T-helper 17 cell (primary cell): ENCODE data around the gene NPIPB2. TPM values are rescaled to one million over a fixed set of nuclear protein-coding genes. Genes with fewer than 3 reads are reported as not detected.
A peak's percentile ranks its signal among the peaks of the same experiment; 100 is the strongest.
"Not testable (repeated sequence)": the region's sequence is repeated elsewhere in the genome, so short reads cannot be mapped to it uniquely, and the experiment has no call there.

Source experiments
- ATAC-seq: fragments of 150-1000 bp; cut with Tn5 transposase; 2 replicates; pipeline ENCODE4 v1.10.0; 2021; ENCODE audit warnings: mild to moderate bottlenecking, moderate library complexity
- DNase-seq, 3 donors: peaks; one replicate each; pipeline versions ENCODE4 v3.0.0 to v3.0.0-alpha.2; 2020 to 2021
- H3K9me3 ChIP-seq: one replicate; pipeline ENCODE4 v1.7.0; 2013; ENCODE audit warnings: low read length, mild to moderate bottlenecking; ENCODE audit not compliant: control insufficient read depth, poor library complexity, severe bottlenecking
- H3K27ac Mint-ChIP-seq: one replicate; pipeline ENCODE4 v1.8.0; 2022; ENCODE audit warnings: mild to moderate bottlenecking, moderate library complexity, mixed read lengths
- H3K27me3 Mint-ChIP-seq: one replicate; pipeline ENCODE4 v1.8.0; 2022; ENCODE audit warnings: mixed read lengths
- H3K36me3 Mint-ChIP-seq: one replicate; pipeline ENCODE4 v1.8.0; 2022; ENCODE audit warnings: low read depth, mixed read lengths
- H3K4me1 Mint-ChIP-seq: one replicate; pipeline ENCODE4 v1.8.0; 2022; ENCODE audit warnings: mild to moderate bottlenecking, mixed read lengths
- H3K4me3 Mint-ChIP-seq: one replicate; pipeline ENCODE4 v1.8.0; 2022; ENCODE audit warnings: mild to moderate bottlenecking, moderate library complexity, mixed read lengths
- total RNA-seq, 4 donors: library from RNA in 2 of 4; stranded (reverse) in 2 of 4; gene quantifications; one replicate each; pipeline ENCODE4 v1.2.3 and lab custom pipeline; 2022 to 2026

NPIPB2 gene
- total RNA-seq (10 to 100 TPM; 13.6 to 19.1 TPM), total RNA-seq (lab: John Stamatoyannopoulos, UW) (0.83 to 3.6 reads per million in 2 donors)

GRCh38 chr16:11941945-11942344 lies at the start of gene NPIPB2:
NPIPB2 (minus strand) TSS chr16:11942045; CDS start chr16:11942045, 0 bp downstream.
- H3K27me3 Mint-ChIP-seq, H3K4me3 Mint-ChIP-seq, H3K36me3 Mint-ChIP-seq, H3K27ac Mint-ChIP-seq, DNase-seq, H3K4me1 Mint-ChIP-seq, H3K9me3 ChIP-seq, ATAC-seq: not testable (repeated sequence)

- H3K27me3 Mint-ChIP-seq: no peaks in the 10 kb centered on the region
- ATAC-seq: no peak
These were observed 49.0 kb upstream of the NPIPB2 start for GRCh38 chr16:11990702-11991390.

GRCh38 chr16:11988258-11988978 lies 46.6 kb upstream of the NPIPB2 start:
- no peak overlapping the region for H3K27ac Mint-ChIP-seq
- H3K4me3 Mint-ChIP-seq: no peak overlapping the region
- no peaks in the 10 kb centered on the region for H3K9me3 ChIP-seq
- ATAC-seq (no peak), DNase-seq (no peak)
- peaks cover 13% of the 10 kb centered on the region for H3K4me1 Mint-ChIP-seq
- no peaks in the 10 kb centered on the region for H3K36me3 Mint-ChIP-seq
- no peaks in the 10 kb centered on the region for H3K27me3 Mint-ChIP-seq

More at GRCh38 chr16:11990702-11991390, 49.0 kb upstream of the NPIPB2 start:
- Mint-ChIP-seq H3K4me3 (no peak overlapping the region), H3K36me3 (no peaks in the 10 kb centered on the region), H3K4me1 (peaks cover 4% of the 10 kb centered on the region), H3K27ac (no peak overlapping the region)
- no peaks in the 10 kb centered on the region for H3K9me3 ChIP-seq
- no peak for DNase-seq

DNA sequence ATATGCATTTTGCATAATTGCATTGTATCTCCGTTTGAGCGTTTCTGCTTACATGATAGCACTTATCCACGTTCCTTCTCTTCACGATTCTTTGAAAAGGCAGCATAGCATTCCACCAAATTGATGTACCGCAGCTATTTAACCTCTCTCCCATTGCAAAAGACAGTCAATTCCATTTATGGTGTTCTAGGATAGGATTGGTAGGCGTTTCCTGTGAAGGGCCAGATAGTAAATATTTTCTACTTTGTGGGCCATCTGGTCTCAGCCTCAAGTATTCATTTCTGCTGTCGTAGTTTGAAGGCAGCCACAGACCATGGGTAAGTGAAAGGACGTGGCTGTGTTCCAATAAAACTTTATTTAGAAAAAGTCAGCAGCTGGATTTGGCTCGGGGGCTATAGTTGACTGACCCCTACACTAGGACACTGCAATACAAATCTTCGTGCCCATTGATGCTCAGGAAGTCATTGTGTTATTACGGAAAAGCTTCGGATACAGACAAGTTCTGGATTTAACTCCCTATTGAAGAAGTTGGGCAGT lies 44.7 kb upstream of the NPIPB2 start:
- no peaks in the 10 kb centered on the region for H3K36me3 Mint-ChIP-seq
- no peak overlapping the region for H3K4me3 Mint-ChIP-seq
- peaks cover 16% of the 10 kb centered on the region for H3K4me1 Mint-ChIP-seq
- no peak for ATAC-seq
- H3K27ac Mint-ChIP-seq: no peak overlapping the region
- no peaks in the 10 kb centered on the region for H3K9me3 ChIP-seq
- H3K27me3 Mint-ChIP-seq: no peaks in the 10 kb centered on the region
- no peak for DNase-seq

DNA sequence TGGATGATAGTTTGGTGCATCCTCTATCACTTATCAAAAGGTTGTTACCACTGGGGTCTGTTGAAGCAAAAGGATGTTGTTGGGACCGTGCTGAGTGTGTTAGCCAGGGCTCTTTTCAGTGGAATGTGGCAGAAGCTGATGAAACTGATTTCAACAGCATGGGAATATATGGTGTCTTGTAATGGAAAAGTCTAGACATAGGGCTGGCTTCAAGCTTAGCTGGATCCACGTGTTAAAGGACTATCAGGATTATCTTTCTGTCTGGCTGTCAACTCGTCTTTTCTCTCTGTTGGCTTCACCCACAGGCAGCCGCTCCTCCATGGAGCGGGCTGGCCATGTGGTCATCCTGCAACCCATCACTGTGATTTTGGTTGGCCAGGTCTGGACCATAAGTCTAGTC lies 43.4 kb upstream of the NPIPB2 start:
- H3K4me1 Mint-ChIP-seq: peaks cover 20% of the 10 kb centered on the region
- DNase-seq (no peak), ATAC-seq (no peak)
- H3K27me3 Mint-ChIP-seq: no peaks in the 10 kb centered on the region
- no peaks in the 10 kb centered on the region for H3K9me3 ChIP-seq
- no peaks in the 10 kb centered on the region for H3K36me3 Mint-ChIP-seq
- H3K27ac Mint-ChIP-seq: peak overlapping the region; percentile 16
- H3K4me3 Mint-ChIP-seq: no peak overlapping the region

DNA sequence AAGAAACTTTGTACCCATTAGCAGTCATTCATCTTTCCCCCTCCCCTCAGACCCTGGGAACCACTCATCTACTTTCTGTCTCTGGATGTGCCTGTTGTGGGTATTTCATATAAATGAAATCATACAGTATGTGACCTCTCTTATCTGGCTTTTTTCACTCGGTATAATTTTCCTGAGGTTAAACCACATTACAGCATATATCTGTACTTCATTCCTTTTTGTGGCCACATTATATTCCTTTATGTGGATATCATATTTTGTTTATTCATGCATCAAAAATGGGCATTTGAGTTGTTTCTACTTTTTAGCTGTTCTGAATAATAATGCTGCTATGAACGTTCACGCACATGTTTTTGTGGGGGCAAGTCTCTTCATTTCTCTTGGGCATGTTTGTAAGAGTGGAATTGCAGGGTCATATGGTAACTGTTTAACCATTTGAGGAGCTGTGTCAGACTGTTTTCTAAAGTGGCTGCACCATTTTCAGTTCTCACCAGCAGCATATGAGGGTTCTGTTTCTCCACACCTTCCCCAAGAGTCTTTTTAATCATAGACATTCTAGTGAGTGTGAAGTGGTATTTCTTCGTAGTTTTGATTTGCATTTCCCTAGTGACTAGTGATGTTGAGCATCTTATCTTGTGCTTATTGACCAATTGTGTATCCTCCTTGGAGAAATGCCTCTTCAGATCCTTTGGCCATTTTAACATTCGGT lies 38.4 kb upstream of the NPIPB2 start:
- H3K27ac Mint-ChIP-seq: peak overlapping the region; percentile 19

DNA sequence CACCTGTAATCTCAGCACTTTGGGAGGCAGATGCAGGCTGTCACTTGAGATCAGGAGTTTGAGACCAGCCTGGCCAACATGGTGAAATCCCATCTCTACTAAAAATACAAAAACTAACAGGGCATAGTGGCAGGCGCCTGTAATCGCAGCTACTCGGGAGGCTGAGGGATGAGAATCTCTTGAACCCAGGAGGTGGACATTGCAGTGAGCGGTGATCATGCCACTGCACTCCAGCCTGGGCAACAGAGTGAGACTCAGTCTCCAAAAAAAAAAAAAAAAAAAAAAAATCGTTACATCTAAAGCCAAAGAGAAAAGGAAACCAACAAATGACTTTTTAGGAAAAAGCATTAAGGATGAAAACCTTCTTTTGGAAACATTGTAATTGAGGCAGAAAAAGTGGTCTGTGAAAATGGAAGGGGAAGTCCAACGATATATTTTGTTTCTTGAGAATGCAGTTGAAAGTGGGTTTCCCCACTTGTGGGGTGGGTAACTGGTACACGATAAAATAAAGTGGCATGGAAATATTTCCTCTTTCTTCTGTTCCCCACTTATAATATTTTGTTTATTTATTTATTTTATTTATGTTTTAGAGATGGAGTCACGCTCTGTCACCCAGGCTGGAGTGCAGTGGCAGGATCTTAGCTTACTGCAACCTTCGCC lies 37.3 kb upstream of the NPIPB2 start:
- Mint-ChIP-seq H3K4me1 (peaks cover 40% of the 10 kb centered on the region), H3K27me3 (no peaks in the 10 kb centered on the region), H3K4me3 (no peak overlapping the region), H3K36me3 (no peaks in the 10 kb centered on the region), H3K27ac (no peak overlapping the region)
- H3K9me3 ChIP-seq: no peaks in the 10 kb centered on the region
- DNase-seq: no peak
- no peak for ATAC-seq

More for the DNA sequence above, 38.4 kb upstream of the NPIPB2 start:
- Mint-ChIP-seq H3K4me1 (peaks cover 44% of the 10 kb centered on the region), H3K27me3 (no peaks in the 10 kb centered on the region), H3K36me3 (no peaks in the 10 kb centered on the region), H3K4me3 (no peak overlapping the region)
- no peak for DNase-seq
- ATAC-seq: no peak
- no peaks in the 10 kb centered on the region for H3K9me3 ChIP-seq

DNA sequence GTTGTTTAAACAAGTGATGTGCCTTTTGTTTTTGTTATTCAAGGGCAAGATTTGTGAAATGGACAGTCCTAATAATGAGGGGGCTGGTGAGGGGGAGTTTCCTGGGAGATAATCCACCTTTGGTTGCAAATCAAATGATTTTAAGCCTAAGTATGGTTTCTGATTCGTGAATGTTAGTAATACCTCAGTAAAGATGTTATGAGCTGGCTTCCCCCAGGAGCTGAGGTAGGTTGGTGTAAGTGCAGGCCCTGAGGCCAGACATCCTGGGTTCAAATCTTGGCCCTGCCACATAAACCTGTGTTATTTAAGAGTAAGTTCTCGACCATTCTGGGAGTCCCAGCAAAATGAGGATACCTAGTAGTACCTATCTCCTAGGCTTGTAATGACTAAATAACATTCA lies 36.2 kb upstream of the NPIPB2 start:
- no peaks in the 10 kb centered on the region for H3K9me3 ChIP-seq
- no peaks in the 10 kb centered on the region for H3K27me3 Mint-ChIP-seq
- no peaks in the 10 kb centered on the region for H3K36me3 Mint-ChIP-seq
- no peak for ATAC-seq
- no peak overlapping the region for H3K27ac Mint-ChIP-seq
- peaks cover 37% of the 10 kb centered on the region for H3K4me1 Mint-ChIP-seq
- DNase-seq: no peak
- H3K4me3 Mint-ChIP-seq: peak overlapping the region; percentile 97

DNA sequence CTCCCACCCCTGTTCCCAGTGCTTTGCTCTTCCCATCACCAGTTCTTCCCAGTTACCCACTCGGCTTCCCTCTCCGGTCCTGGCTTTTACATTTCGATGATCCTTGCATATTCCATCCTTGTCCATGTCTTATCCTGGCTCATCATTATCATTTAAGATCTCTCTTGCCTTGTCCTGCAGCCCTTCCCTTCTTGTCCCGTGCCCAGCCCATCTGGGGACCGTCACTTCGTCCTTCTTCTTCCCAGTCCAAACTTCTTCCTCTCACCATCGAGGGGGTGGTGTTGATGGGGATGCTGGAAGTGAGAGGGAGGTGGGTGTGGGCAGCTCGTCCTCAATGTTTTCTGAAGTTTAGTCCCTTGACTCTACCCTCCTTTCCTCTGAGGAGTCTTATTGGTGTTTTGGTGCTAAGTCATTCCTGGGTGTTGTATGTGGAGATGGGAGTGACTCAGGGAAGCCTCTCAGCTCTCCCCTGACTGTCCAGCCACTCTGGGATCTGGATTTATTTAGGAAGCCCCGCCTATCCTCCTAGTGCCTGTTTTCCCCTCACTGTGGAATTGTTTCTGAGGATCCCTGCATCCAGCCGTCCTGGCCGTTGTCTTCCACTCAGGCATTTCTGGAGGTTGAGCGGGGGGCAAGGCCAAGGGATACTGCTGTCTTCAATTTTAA lies 35.7 kb upstream of the NPIPB2 start:
- H3K9me3 ChIP-seq: no peaks in the 10 kb centered on the region
- no peaks in the 10 kb centered on the region for H3K27me3 Mint-ChIP-seq
- peak overlapping the region; percentile 96 for H3K27ac Mint-ChIP-seq
- H3K36me3 Mint-ChIP-seq: no peaks in the 10 kb centered on the region
- peaks cover 37% of the 10 kb centered on the region for H3K4me1 Mint-ChIP-seq
- DNase-seq (no peak), ATAC-seq (no peak)
- H3K4me3 Mint-ChIP-seq: peak overlapping the region; percentile 97

DNA sequence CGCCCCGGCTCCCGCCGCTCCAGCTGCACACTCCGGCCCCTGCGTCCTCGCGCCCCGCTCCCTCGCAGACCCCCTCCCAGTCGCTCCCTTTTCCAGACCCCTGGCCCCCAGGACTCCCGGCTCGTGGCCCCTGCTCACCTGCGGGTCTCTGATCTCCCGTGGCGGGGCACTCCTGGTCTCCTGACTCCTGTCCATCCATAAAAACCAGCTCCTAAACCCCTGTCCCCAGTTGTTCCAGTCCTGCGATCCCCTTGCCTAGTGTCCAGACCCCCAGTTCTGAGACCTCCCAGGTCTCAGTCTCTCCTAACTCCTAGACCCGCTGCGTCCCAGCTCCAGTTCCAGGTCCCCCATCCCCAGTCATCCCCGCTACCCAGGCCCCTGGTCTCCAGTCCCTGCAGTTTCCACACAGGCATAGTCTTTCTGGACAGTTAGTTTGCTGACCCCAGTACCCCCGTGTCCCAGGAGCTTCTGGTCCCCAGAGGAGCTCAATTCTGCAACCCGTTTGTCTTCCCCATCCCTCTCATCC lies 35.1 kb upstream of the NPIPB2 start:
- no peak for ATAC-seq
- H3K27ac Mint-ChIP-seq: peak overlapping the region; percentile 96
- no peak for DNase-seq
- peaks cover 35% of the 10 kb centered on the region for H3K4me1 Mint-ChIP-seq
- no peaks in the 10 kb centered on the region for H3K27me3 Mint-ChIP-seq
- H3K4me3 Mint-ChIP-seq: peak overlapping the region; percentile 97
- H3K9me3 ChIP-seq: no peaks in the 10 kb centered on the region
- no peaks in the 10 kb centered on the region for H3K36me3 Mint-ChIP-seq

GRCh38 chr16:11973070-11973469 lies 31.2 kb upstream of the NPIPB2 start:
- no peaks in the 10 kb centered on the region for H3K36me3 Mint-ChIP-seq
- no peaks in the 10 kb centered on the region for H3K9me3 ChIP-seq
- H3K4me1 Mint-ChIP-seq: peaks cover 24% of the 10 kb centered on the region
- ATAC-seq: no peak
- DNase-seq: no peak
- no peak overlapping the region for H3K27ac Mint-ChIP-seq
- no peaks in the 10 kb centered on the region for H3K27me3 Mint-ChIP-seq
- H3K4me3 Mint-ChIP-seq: no peak overlapping the region

GRCh38 chr16:11972128-11972527 lies 30.3 kb upstream of the NPIPB2 start:
- ATAC-seq (no peak), DNase-seq (no peak)
- no peak overlapping the region for H3K27ac Mint-ChIP-seq
- no peak overlapping the region for H3K4me3 Mint-ChIP-seq
- H3K27me3 Mint-ChIP-seq: no peaks in the 10 kb centered on the region
- no peaks in the 10 kb centered on the region for H3K36me3 Mint-ChIP-seq
- H3K4me1 Mint-ChIP-seq: peaks cover 15% of the 10 kb centered on the region
- no peaks in the 10 kb centered on the region for H3K9me3 ChIP-seq
